CD4-positive, CD25-positive, alpha-beta regulatory T cell (primary cell): ENCODE data around the gene FAM240A. TPM values are rescaled to one million over a fixed set of nuclear protein-coding genes. Genes with fewer than 3 reads are reported as not detected.

ENCODE experiments used
- ATAC-seq, 2 donors: fragments of 150-1000 bp; cut with Tn5 transposase; one replicate each; pipeline ENCODE4 v1.10.0; 2021; ENCODE audit warnings: low read depth in 2 of 2, moderate number of reproducible peaks in 2 of 2, moderate library complexity in 1 of 2
- DNase-seq, 3 donors: peaks; one replicate each; pipeline versions ENCODE4 v3.0.0 to v3.0.0-alpha.2; 2012 to 2022; ENCODE audit warnings: mixed read lengths in 1 of 3
- H3K27ac ChIP-seq: one replicate; pipeline ENCODE4 v1.7.0; 2013; ENCODE audit warnings: mild to moderate bottlenecking, low read length; ENCODE audit not compliant: insufficient read depth, poor library complexity, severe bottlenecking
- H3K27me3 ChIP-seq: one replicate; pipeline ENCODE4 v1.7.0; 2013; ENCODE audit warnings: low read length; ENCODE audit not compliant: control insufficient read depth, insufficient read depth
- H3K36me3 ChIP-seq: one replicate; pipeline ENCODE4 v1.7.0; 2013; ENCODE audit warnings: mild to moderate bottlenecking, low read length, moderate library complexity; ENCODE audit not compliant: control insufficient read depth, insufficient read depth
- H3K4me1 ChIP-seq: 2 replicates; pipeline ENCODE4 v1.7.0; 2013; ENCODE audit warnings: mild to moderate bottlenecking, low read length; ENCODE audit not compliant: insufficient read depth, control insufficient read depth, poor library complexity, severe bottlenecking
- H3K4me3 ChIP-seq: one replicate; pipeline ENCODE4 v1.7.0; 2013; ENCODE audit warnings: low read depth, mild to moderate bottlenecking, low read length, moderate library complexity
- H3K9me3 ChIP-seq, 2 experiments: 1 replicate in 1 of 2; 2 replicates in 1 of 2; pipeline ENCODE4 v1.7.0; 2013; ENCODE audit warnings: low read length in 2 of 2, mild to moderate bottlenecking in 1 of 2, moderate library complexity in 1 of 2; ENCODE audit not compliant: control insufficient read depth in 2 of 2
- H3K27ac Mint-ChIP-seq, 3 donors: one replicate each; pipeline ENCODE4 v1.8.0; 2020 to 2022; ENCODE audit warnings: mild to moderate bottlenecking in 3 of 3, mixed read lengths in 3 of 3, moderate library complexity in 2 of 3
- H3K27me3 Mint-ChIP-seq: one replicate; pipeline ENCODE4 v1.8.0; 2022; ENCODE audit warnings: mild to moderate bottlenecking, mixed read lengths
- H3K36me3 Mint-ChIP-seq: one replicate; pipeline ENCODE4 v1.8.0; 2020; ENCODE audit warnings: mixed read lengths
- H3K4me1 Mint-ChIP-seq, 4 donors: one replicate each; pipeline ENCODE4 v1.8.0; 2020 to 2022; ENCODE audit warnings: mixed read lengths in 4 of 4, mild to moderate bottlenecking in 1 of 4
- H3K4me3 Mint-ChIP-seq, 4 donors: one replicate each; pipeline ENCODE4 v1.8.0; 2020 to 2022; ENCODE audit warnings: mild to moderate bottlenecking in 4 of 4, mixed read lengths in 4 of 4, moderate library complexity in 3 of 4
- H3K9me3 Mint-ChIP-seq, 7 donors: one replicate each; pipeline ENCODE4 v1.8.0; 2020 to 2022; ENCODE audit warnings: mixed read lengths in 7 of 7, mild to moderate bottlenecking in 3 of 7, moderate library complexity in 2 of 7
- polyA plus RNA-seq, 4 donors: library from polyadenylated mRNA; unstranded; fragments of 300-500 nt; fragmentation: Illumina TruSeq; gene quantifications; one replicate each; pipeline ENCODE4 v1.2.3, GENCODE V29; 2021
- total RNA-seq: library from RNA; stranded (reverse); gene quantifications from one replicate; pipeline ENCODE4 v1.2.3, GENCODE V29; 2022

The FAM240A gene
- total and polyA plus RNA-seq, 5 donors from 2014 or later, result not detected

GRCh38 chr3:46662771-46663551 is 50.6 kb downstream of the FAM240A start:
- H3K27me3 Mint-ChIP-seq, result peaks cover 4% of the 10 kb centered on the region
- Histone ChIP-seq H3K27me3 (no peaks in the 10 kb centered on the region), H3K4me1 (no peaks in the 10 kb centered on the region), H3K36me3 (no peaks in the 10 kb centered on the region), H3K9me3 (no peaks in the 10 kb centered on the region), H3K27ac (no peak overlapping the region), H3K4me3 (no peak overlapping the region)
- no peak overlapping the region for H3K4me3 Mint-ChIP-seq
- H3K4me1 Mint-ChIP-seq, result peaks cover 0 to 2% (median 0%) of the 10 kb centered on the region in 4 donors
- DNase-seq (no peak), ATAC-seq (no peak)
- H3K27ac Mint-ChIP-seq, result peak overlapping the region in 2 of 3 donors; percentile 43 to 69
- H3K36me3 Mint-ChIP-seq, result no peaks in the 10 kb centered on the region
- no peaks in the 10 kb centered on the region for H3K9me3 Mint-ChIP-seq

- no peak overlapping the region for H3K27ac Mint-ChIP-seq
- no peak overlapping the region for H3K4me3 ChIP-seq
- ATAC-seq (no peak), DNase-seq (peak in 1 of 3 donors; percentile 26)
- H3K9me3 Mint-ChIP-seq, result no peaks in the 10 kb centered on the region
- H3K4me3 Mint-ChIP-seq, result no peak overlapping the region
- peaks cover 4% of the 10 kb centered on the region for H3K27me3 Mint-ChIP-seq
- no peak overlapping the region for H3K27ac ChIP-seq
- no peaks in the 10 kb centered on the region for H3K27me3 ChIP-seq
- peaks cover 0 to 2% (median 0%) of the 10 kb centered on the region in 4 donors for H3K4me1 Mint-ChIP-seq
- H3K36me3 ChIP-seq, result no peaks in the 10 kb centered on the region
- no peaks in the 10 kb centered on the region for H3K36me3 Mint-ChIP-seq
- no peaks in the 10 kb centered on the region for H3K4me1 ChIP-seq
- no peaks in the 10 kb centered on the region for H3K9me3 ChIP-seq
These were observed 51.3 kb downstream of the FAM240A start for GRCh38 chr3:46663591-46664135.

- no peaks in the 10 kb centered on the region for H3K9me3 ChIP-seq
- Mint-ChIP-seq H3K9me3 (no peaks in the 10 kb centered on the region), H3K4me1 (peaks cover 0 to 2% (median 0%) of the 10 kb centered on the region in 4 donors), H3K36me3 (no peaks in the 10 kb centered on the region), H3K27ac (no peak overlapping the region), H3K27me3 (peaks cover 4% of the 10 kb centered on the region), H3K4me3 (no peak overlapping the region)
- no peak overlapping the region for H3K27ac ChIP-seq
- no peak overlapping the region for H3K4me3 ChIP-seq
- H3K36me3 ChIP-seq, result no peaks in the 10 kb centered on the region
- DNase-seq (no peak), ATAC-seq (no peak)
- no peaks in the 10 kb centered on the region for H3K4me1 ChIP-seq
- H3K27me3 ChIP-seq, result no peaks in the 10 kb centered on the region
These were observed 52.1 kb downstream of the FAM240A start for GRCh38 chr3:46664188-46664970.

GRCh38 chr3:46664971-46665762 is 52.8 kb downstream of the FAM240A start:
- DNase-seq (no peak), ATAC-seq (no peak)

GRCh38 chr3:46665763-46666452 is 53.6 kb downstream of the FAM240A start:
- Histone ChIP-seq H3K4me3 (no peak overlapping the region), H3K27me3 (no peaks in the 10 kb centered on the region), H3K27ac (no peak overlapping the region), H3K36me3 (no peaks in the 10 kb centered on the region), H3K4me1 (no peaks in the 10 kb centered on the region), H3K9me3 (no peaks in the 10 kb centered on the region)
- H3K27me3 Mint-ChIP-seq, result no peaks in the 10 kb centered on the region
- no peak for DNase-seq
- peaks cover 0 to 2% (median 0%) of the 10 kb centered on the region in 4 donors for H3K4me1 Mint-ChIP-seq
- H3K4me3 Mint-ChIP-seq, result no peak overlapping the region
- ATAC-seq, result no peak
- peak overlapping the region in 1 of 3 donors; percentile 59 for H3K27ac Mint-ChIP-seq
- H3K9me3 Mint-ChIP-seq, result no peaks in the 10 kb centered on the region
- H3K36me3 Mint-ChIP-seq, result no peaks in the 10 kb centered on the region

More at GRCh38 chr3:46664971-46665762, 52.8 kb downstream of the FAM240A start:
- Histone ChIP-seq H3K36me3 (no peaks in the 10 kb centered on the region), H3K9me3 (no peaks in the 10 kb centered on the region), H3K27me3 (no peaks in the 10 kb centered on the region), H3K27ac (no peak overlapping the region), H3K4me3 (no peak overlapping the region), H3K4me1 (no peaks in the 10 kb centered on the region)
- Mint-ChIP-seq H3K36me3 (no peaks in the 10 kb centered on the region), H3K9me3 (no peaks in the 10 kb centered on the region), H3K27ac (no peak overlapping the region), H3K4me1 (peaks cover 0 to 2% (median 0%) of the 10 kb centered on the region in 4 donors), H3K27me3 (peaks cover 4% of the 10 kb centered on the region), H3K4me3 (no peak overlapping the region)

- H3K27ac ChIP-seq, result no peak overlapping the region
- no peak overlapping the region for H3K4me3 ChIP-seq
- no peaks in the 10 kb centered on the region for H3K4me1 ChIP-seq
- H3K27me3 ChIP-seq, result no peaks in the 10 kb centered on the region
- Mint-ChIP-seq H3K4me1 (peaks cover 0 to 2% (median 0%) of the 10 kb centered on the region in 4 donors), H3K4me3 (no peak overlapping the region), H3K36me3 (no peaks in the 10 kb centered on the region), H3K27ac (peak overlapping the region in 1 of 3 donors; percentile 59), H3K9me3 (no peaks in the 10 kb centered on the region), H3K27me3 (no peaks in the 10 kb centered on the region)
- no peak for DNase-seq
- H3K9me3 ChIP-seq, result no peaks in the 10 kb centered on the region
- H3K36me3 ChIP-seq, result no peaks in the 10 kb centered on the region
- no peak for ATAC-seq
These were observed 54.1 kb downstream of the FAM240A start for GRCh38 chr3:46666453-46666845.
